ENCODE results near the gene RORC.

The RORC gene

DNA sequence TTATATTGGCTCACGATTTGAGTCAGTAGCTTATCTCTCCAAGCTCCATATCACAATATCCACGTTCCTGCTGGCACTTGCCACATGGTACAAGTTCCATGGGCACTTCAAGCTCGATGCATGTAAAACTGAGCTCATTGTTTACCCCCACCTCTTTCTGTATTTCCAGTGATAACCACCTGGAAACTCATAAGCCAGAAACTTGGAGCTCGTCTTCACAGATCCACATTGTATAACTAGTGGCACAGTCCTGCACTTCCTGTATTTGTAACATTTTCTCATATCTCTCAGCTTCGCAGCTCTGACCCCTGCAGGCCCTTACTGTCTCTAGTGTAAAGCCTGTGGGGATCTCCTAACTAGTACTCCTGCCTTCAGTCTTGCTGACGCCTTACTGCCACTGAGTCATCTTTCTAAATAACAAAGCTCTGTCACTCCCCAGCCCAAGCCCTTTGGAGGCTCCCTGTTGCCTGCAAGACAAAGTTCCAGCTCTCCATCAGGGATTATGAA lies 14.5 kb upstream of the RORC start:
- TF ChIP-seq, protein P1, sequence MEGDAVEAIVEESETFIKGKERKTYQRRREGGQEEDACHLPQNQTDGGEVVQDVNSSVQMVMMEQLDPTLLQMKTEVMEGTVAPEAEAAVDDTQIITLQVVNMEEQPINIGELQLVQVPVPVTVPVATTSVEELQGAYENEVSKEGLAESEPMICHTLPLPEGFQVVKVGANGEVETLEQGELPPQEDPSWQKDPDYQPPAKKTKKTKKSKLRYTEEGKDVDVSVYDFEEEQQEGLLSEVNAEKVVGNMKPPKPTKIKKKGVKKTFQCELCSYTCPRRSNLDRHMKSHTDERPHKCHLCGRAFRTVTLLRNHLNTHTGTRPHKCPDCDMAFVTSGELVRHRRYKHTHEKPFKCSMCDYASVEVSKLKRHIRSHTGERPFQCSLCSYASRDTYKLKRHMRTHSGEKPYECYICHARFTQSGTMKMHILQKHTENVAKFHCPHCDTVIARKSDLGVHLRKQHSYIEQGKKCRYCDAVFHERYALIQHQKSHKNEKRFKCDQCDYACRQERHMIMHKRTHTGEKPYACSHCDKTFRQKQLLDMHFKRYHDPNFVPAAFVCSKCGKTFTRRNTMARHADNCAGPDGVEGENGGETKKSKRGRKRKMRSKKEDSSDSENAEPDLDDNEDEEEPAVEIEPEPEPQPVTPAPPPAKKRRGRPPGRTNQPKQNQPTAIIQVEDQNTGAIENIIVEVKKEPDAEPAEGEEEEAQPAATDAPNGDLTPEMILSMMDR (IDR thresholded peaks at IDR 0.05): no peak

DNA sequence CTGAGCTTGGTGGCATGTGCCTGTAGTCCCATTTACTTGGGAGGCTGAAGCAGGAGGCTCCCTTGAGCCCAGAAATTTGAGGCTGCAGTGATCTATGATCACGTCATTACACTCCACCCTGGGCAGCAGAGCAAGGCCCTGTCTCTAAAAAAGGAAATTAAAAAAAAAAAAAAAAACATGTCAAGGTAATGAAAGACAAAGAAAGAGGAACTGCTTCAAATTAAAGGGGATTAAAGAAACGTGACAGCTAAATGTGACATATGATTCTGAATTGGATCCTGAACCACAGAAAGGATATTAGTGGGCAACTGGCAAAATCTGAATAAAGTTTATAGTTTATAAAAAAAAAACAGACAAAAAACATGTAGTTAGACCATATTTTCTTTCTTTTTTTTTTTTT lies 11.8 kb upstream of the RORC start:
- TF ChIP-seq, protein P1 (IDR thresholded peaks at IDR 0.05): no peak

DNA sequence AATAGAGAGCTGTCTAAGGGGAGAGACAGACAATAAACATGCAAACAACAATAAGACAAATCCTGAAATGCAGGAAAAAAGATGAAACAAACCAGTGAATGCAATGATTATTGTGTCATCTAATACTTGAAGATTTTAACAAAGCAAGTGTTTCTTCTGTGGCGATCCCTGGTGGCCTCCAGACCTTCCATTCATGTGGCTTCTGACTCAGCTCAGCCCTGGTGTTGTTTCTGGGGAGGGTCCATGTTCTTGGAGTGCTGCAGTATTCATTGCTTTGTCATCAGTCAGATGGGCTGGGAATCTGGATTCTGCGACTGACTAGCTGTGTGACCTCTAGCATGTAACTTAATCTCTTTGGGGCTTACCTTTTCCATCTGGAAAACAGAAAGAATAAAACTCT lies 9.5 kb upstream of the RORC start:
- TF ChIP-seq, protein P1 (IDR thresholded peaks at IDR 0.05): no peak

DNA sequence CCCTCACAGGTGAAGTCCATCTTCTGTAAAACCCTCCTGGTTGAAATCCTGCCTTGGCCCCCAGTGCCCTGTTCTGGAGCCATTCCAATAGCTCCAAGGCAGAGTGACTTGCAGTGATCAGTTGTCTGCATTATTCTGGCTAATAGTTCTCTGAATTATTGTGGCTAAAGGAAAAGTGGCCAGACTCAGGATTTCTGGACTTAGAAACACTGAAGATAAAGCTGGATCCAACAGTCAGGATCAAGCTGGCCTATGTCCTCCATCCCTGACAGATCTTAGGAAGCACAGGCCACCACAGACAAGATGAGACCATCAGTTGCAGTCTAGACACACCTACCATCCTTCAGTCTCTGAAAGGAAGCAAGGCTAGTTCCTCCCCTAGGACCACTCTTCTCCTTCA lies 8.8 kb upstream of the RORC start:
- TF ChIP-seq, protein P1 (IDR thresholded peaks at IDR 0.05): no peak

DNA sequence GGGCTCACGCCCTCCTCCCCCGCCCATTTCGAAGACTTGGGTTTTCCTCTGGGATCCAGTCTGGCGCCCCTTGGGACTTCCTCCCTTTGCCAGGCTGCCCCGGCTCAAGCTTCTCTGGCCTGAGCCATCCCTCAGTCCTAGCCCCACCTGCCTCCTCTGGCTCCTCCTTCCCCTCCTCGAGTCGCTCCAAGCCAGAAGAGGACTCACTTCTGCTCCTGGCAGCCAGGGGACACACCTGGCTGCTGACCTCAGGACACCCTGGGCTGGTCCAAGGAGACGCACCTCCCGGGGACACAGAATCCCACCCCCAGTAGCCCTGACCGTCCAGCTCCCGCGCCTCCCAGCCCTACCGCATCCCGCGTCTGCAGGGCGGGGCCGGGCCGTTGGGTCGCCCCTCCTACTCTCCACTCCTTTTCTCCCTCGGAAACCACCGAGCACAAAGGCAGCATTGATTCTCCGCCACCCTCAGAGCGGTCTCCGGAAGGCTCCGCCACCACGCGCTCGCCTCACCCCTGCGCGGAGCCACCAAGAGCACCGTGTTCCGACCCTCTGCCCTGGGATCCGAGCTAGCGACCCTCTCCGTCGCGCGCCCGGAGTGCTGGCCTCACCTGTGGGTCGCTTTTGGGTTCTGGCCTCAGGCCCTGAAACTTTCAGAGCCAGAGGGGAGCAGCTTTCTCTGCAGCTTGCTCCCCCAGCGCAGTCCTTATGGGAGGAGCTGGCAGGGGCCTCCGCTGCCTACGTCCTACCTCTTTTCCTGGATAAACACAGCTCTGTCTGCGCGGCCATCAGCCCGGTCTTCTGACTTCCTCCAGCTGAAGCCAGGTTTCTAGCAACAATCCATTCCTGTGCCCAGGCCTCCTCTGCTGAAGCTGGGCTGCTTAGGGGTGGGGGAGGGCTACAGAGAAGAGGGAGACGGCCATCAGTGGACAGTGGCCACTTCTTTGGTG lies 8.1 kb upstream of the RORC start, which contains the start of gene C2CD4D:
TSS of gene C2CD4D (minus strand) at position 364 of the 947 bp plus-strand sequence. CDS start 831 bp downstream, outside the sequence.
- TF ChIP-seq, protein P1 (IDR thresholded peaks at IDR 0.05): no peak

DNA sequence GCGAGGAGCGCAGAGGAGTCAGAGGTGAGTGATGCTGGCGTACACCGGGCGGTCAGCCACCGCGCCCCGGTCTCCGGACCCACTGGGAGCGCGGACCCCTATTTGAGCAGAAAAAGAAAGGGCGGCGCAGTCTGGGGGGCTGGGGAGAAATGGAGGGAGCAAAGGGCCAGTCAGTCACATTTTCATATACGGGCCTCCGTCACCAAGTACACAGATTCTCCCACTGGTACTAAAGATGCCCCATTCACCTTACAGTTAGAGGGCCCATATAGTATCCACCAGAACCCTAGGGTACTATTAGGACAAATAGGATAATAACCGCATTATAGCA lies 7.4 kb upstream of the RORC start:
- TF ChIP-seq, protein P1 (IDR thresholded peaks at IDR 0.05): no peak

DNA sequence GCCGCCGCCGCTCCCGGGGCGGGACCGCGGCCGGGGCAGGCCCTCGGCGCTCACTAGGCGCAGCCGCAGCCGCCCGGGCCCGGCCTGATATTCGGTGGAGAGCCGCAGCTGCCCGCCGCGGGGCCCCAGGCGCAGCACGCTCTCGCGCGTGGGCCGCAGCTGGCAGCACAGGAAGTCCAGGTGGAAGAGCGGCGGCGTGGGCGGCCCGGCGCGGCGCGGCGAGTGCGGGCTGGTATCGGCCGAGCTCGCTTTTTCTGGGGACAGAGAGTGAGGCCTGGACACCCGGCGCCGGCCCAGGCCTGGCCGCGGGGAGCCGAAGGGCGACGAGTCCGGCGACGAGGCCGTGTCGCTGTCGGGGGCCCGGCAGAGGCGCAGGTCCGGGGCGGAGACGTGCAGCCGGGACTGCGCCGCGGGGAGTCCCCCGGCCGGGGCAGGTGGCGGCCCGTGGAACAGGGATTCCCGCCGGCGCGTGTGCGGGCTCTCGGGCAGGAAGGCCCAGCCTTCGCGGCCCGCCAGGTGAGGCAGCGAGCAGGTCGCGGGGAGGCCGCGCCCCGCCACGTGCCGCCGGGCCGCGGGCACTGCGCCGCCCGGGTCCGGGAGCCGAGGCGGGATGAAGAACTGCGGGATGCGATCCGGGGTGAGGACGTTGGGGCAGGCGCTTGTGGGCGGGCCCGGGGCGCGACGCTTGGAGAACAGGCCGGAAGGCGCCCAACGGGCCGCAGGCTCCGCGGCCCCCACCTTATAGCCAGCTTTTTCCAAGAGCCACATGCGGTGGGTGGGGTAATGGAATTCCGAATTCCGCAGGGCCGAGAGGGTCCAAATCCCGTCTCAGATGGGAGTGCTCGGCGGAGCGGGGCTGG lies 6.8 kb upstream of the RORC start:
- TF ChIP-seq, protein P1 (IDR thresholded peaks at IDR 0.05): no peak

Data from LNCAP (cell line).